Prostate gland (tissue), 2 donors: ENCODE measurements around the gene NEMP1.

Experiments
- POLR2A ChIP-seq: fragments of 450-650 bp; IDR thresholded peaks from one replicate; pipeline ENCODE4 v1.6.1; 2016; ENCODE audit warnings: antibody characterized with exemption, mild to moderate bottlenecking
- POLR2AphosphoS5 ChIP-seq: sonication (generic); formaldehyde crosslinking; IDR thresholded peaks from one replicate; pipeline ENCODE4 v1.6.1; 2017; ENCODE audit warnings: antibody characterized with exemption
- TF ChIP-seq, protein P1 (sequence below), 4 experiments: fragments of 200-600 bp in 2 of 4; fragments of 450-650 bp in 2 of 4; sonication (generic) in 2 of 4; IDR thresholded peaks; 1 replicate in 3 of 4; 2 replicates in 1 of 4; pipeline ENCODE4 v1.5.1; 2016 to 2019; ENCODE audit warnings: antibody characterized with exemption in 4 of 4, mild to moderate bottlenecking in 2 of 4, moderate library complexity in 2 of 4

DNA sequence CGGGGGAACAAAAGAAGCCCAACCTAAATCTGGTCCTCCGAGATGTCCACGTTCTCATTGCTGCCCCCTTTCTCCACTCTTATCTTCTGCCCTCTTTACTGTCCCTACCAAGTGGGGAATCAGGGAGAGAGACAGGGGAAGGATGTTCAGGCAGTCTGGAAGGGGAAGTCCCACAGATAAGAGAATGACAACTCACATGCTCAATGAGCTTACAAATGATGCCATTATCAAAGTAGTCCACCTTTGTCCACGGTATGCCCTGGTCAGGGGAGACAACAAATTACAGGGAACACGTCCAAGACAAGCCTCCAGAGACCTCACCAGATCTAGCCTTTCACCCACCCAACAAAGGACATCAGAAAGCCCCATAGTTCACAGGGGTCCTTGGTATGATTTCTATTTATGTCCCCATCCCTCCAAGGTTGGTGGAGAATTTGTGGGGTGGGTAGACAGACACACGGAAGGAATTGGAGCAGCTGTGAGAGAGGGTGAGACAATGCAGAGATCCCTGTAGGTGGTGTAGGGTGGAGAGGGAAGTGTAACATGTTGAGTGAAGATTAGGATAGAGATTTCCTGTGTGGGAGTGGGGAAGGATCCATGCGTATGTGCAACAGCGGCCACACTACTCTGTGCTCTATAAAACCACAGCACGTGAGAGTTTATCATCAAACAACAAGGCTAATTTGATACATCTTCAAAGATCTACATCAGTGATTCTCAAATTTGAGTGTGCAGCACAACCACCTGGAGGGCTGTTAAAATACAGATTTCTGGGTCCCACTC is 39.4 kb downstream of the NEMP1 start:
- TF ChIP-seq, protein P1, sequence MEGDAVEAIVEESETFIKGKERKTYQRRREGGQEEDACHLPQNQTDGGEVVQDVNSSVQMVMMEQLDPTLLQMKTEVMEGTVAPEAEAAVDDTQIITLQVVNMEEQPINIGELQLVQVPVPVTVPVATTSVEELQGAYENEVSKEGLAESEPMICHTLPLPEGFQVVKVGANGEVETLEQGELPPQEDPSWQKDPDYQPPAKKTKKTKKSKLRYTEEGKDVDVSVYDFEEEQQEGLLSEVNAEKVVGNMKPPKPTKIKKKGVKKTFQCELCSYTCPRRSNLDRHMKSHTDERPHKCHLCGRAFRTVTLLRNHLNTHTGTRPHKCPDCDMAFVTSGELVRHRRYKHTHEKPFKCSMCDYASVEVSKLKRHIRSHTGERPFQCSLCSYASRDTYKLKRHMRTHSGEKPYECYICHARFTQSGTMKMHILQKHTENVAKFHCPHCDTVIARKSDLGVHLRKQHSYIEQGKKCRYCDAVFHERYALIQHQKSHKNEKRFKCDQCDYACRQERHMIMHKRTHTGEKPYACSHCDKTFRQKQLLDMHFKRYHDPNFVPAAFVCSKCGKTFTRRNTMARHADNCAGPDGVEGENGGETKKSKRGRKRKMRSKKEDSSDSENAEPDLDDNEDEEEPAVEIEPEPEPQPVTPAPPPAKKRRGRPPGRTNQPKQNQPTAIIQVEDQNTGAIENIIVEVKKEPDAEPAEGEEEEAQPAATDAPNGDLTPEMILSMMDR (IDR thresholded peaks at IDR 0.05) = no peak
- TF ChIP-seq POLR2A (no peak), POLR2AphosphoS5 (no peak)
